ENCODE measurements around the gene TSPY4.
"Not testable (repeated sequence)": the region's sequence is repeated elsewhere in the genome, so short reads cannot be mapped to it uniquely, and the experiment has no call there.

Gene TSPY4, protein sequence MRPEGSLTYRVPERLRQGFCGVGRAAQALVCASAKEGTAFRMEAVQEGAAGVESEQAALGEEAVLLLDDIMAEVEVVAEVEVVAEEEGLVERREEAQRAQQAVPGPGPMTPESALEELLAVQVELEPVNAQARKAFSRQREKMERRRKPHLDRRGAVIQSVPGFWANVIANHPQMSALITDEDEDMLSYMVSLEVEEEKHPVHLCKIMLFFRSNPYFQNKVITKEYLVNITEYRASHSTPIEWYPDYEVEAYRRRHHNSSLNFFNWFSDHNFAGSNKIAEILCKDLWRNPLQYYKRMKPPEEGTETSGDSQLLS

DNA sequence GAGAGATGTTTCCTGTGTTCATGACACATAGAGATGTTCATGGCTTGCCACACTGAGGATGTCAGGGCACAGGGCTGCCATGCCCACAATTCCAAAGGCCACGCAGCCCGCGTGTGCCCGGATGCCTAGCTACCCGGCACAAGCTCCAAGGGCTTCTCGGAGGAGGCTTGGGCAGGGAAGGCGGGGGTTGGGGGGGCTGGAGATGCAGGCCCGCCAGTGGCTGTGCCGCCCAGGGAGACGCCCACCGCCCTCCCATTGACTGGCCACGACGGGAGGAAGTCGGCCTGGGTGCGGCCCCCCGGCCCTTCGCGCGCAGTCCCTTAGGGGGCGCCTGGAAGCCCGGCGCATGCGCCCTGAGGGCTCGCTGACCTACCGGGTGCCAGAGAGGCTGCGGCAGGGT, at the start of gene TSPY4:
TSS of gene TSPY4 (plus strand) at position 301 of the 400 bp plus-strand sequence. CDS start at position 347, 46 bp downstream.
- H3K36me3 Mint-ChIP-seq, H3K4me3 Mint-ChIP-seq, H3K9me3 Mint-ChIP-seq, H3K27me3 Mint-ChIP-seq, H3K27ac Mint-ChIP-seq, H3K4me1 Mint-ChIP-seq: not testable (repeated sequence)

DNA sequence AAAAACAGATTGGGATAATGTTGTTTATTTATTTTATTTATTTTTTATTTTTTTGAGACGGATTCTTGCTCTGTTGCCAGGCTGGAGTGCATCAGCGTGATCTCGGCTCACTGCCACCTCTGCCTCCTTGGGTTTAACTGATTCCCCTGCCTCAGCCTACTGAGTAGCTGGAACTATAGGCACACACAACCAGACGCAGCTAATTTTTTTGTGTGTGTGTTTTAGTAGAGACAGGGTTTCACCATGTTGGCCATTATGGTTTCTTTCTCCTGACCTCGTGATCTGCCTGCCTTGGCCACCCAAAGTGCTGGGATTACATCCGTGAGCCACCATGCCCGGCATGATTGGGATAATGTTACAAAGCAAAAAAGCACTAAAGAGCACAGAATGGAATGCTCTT, 16.3 kb upstream of the TSPY4 start:
- Mint-ChIP-seq H3K27ac (no peak overlapping the region), H3K4me3 (no peak overlapping the region), H3K36me3 (no peaks in the 10 kb centered on the region), H3K4me1 (no peaks in the 10 kb centered on the region), H3K27me3 (no peaks in the 10 kb centered on the region), H3K9me3 (no peaks in the 10 kb centered on the region)

DNA sequence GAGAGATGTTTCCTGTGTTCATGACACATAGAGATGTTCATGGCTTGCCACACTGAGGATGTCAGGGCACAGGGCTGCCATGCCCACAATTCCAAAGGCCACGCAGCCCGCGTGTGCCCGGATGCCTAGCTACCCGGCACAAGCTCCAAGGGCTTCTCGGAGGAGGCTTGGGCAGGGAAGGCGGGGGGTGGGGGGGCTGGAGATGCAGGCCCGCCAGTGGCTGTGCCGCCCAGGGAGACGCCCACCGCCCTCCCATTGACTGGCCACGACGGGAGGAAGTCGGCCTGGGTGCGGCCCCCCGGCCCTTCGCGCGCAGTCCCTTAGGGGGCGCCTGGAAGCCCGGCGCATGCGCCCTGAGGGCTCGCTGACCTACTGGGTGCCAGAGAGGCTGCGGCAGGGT, 20.2 kb downstream of the TSPY4 start, which contains the start of gene TSPY8:
TSS of gene TSPY8 (plus strand) at position 301 of the 400 bp plus-strand sequence. CDS start at position 347, 46 bp downstream.
- not testable (repeated sequence) for H3K9me3 Mint-ChIP-seq, H3K27me3 Mint-ChIP-seq, H3K4me1 Mint-ChIP-seq, H3K27ac Mint-ChIP-seq, H3K36me3 Mint-ChIP-seq, H3K4me3 Mint-ChIP-seq

Measured in activated naive CD4-positive, alpha-beta T cell treated with anti-CD3 and anti-CD28 coated beads, Interleukin-2, amount 50 U/mL, for 24 hours (primary cell).